Neural cell (in vitro differentiated cells): Measurements from ENCODE around the gene B9D1. TPM values are rescaled to one million over a fixed set of nuclear protein-coding genes. Genes with fewer than 3 reads are reported as not detected.

Experiments
- H2AFZ ChIP-seq: fragments of 200-600, 300-800 bp; sonication (generic), shearing (Covaris generic); 2 replicates; pipeline ENCODE4 v1.6.0; 2014; ENCODE audit warnings: low read depth, mild to moderate bottlenecking, antibody characterized with exemption, low read length, moderate library complexity
- H3F3A ChIP-seq: fragments of 200-600 bp; shearing (Covaris generic); 2 replicates; pipeline ENCODE4 v1.6.1; 2016; ENCODE audit warnings: mild to moderate bottlenecking, moderate library complexity, mixed read lengths, antibody characterized with exemption, low read length; ENCODE audit not compliant: insufficient read depth, poor library complexity, severe bottlenecking
- H3K27ac ChIP-seq: fragments of 200-600, 300-800 bp; sonication (generic), shearing (Covaris generic); 2 replicates; pipeline ENCODE4 v1.5.1; 2014; ENCODE audit warnings: mild to moderate bottlenecking, low read length, moderate library complexity
- H3K27me3 ChIP-seq: fragments of 300-800, 200-600 bp; sonication (generic), shearing (Covaris generic); 2 replicates; pipeline ENCODE4 v1.6.0; 2014; ENCODE audit warnings: mild to moderate bottlenecking, low read depth, low read length, moderate library complexity; ENCODE audit not compliant: insufficient read depth
- H3K36me3 ChIP-seq: fragments of 300-800, 200-600 bp; sonication (generic), shearing (Covaris generic); 2 replicates; pipeline ENCODE4 v1.5.1; 2014; ENCODE audit warnings: mild to moderate bottlenecking, antibody characterized with exemption, low read length, moderate library complexity; ENCODE audit not compliant: insufficient read depth
- H3K4me2 ChIP-seq: fragments of 300-800, 200-600 bp; sonication (generic), shearing (Covaris generic); 2 replicates; pipeline ENCODE4 v1.6.0; 2014; ENCODE audit warnings: mild to moderate bottlenecking, low read length
- H3K4me3 ChIP-seq: fragments of 300-800, 200-600 bp; sonication (generic), shearing (Covaris generic); 2 replicates; pipeline ENCODE4 v1.5.1; 2014; ENCODE audit warnings: mild to moderate bottlenecking, low read length, moderate library complexity
- H3K79me2 ChIP-seq: fragments of 200-600 bp; shearing (Covaris generic); replicated peaks from 2 replicates; pipeline ENCODE4 v1.6.0; 2014; ENCODE audit warnings: mild to moderate bottlenecking, low read length, moderate library complexity; ENCODE audit not compliant: insufficient read depth
- H3K9ac ChIP-seq: fragments of 300-800, 200-600 bp; sonication (generic), shearing (Covaris generic); 2 replicates; pipeline ENCODE4 v1.6.1; 2016; ENCODE audit warnings: mild to moderate bottlenecking, low read length, mixed read lengths
- H3K9me2 ChIP-seq: fragments of 200-600 bp; shearing (Covaris generic); 2 replicates; pipeline ENCODE4 v1.6.1; 2016; ENCODE audit warnings: mild to moderate bottlenecking, low read length, mixed read lengths; ENCODE audit not compliant: insufficient read depth
- H3K9me3 ChIP-seq: fragments of 200-600, 300-800 bp; sonication (generic), shearing (Covaris generic); 2 replicates; pipeline ENCODE4 v1.6.1; 2016; ENCODE audit warnings: mild to moderate bottlenecking, mixed run types, low read length, moderate library complexity, mixed read lengths
- H4K20me1 ChIP-seq: fragments of 200-600 bp; shearing (Covaris generic); 2 replicates; pipeline ENCODE4 v1.6.1; 2016; ENCODE audit warnings: mild to moderate bottlenecking, mixed run types; ENCODE audit not compliant: insufficient read depth
- EP300 ChIP-seq: fragments of 450-650 bp; conservative IDR thresholded peaks from 2 replicates; pipeline ENCODE4 v1.6.1; 2014; ENCODE audit warnings: antibody characterized with exemption, mild to moderate bottlenecking, moderate library complexity; ENCODE audit not compliant: poor library complexity, severe bottlenecking
- EZH2 ChIP-seq: fragments of 200-600, 300-800 bp; shearing (Covaris generic), sonication (generic); IDR thresholded peaks from 2 replicates; pipeline ENCODE4 v1.6.1; 2014; ENCODE audit warnings: antibody characterized with exemption, low read length, borderline replicate concordance, mild to moderate bottlenecking; ENCODE audit not compliant: insufficient read depth, poor library complexity, severe bottlenecking
- MXI1 ChIP-seq: fragments of 450-650 bp; conservative IDR thresholded peaks from 2 replicates; pipeline ENCODE4 v1.6.1; 2014; ENCODE audit warnings: antibody characterized with exemption, mild to moderate bottlenecking; ENCODE audit not compliant: poor library complexity, severe bottlenecking
- POLR2AphosphoS5 ChIP-seq: IDR thresholded peaks from 2 replicates; pipeline ENCODE4 v1.6.1; 2012
- RAD21 ChIP-seq: fragments of 450-650 bp; conservative IDR thresholded peaks from 2 replicates; pipeline ENCODE4 v1.6.1; 2014; ENCODE audit warnings: antibody characterized with exemption, mild to moderate bottlenecking, moderate library complexity
- SMC3 ChIP-seq: fragments of 450-650 bp; conservative IDR thresholded peaks from 2 replicates; pipeline ENCODE4 v1.6.1; 2014; ENCODE audit warnings: antibody characterized with exemption, mild to moderate bottlenecking, moderate library complexity; ENCODE audit not compliant: poor library complexity
- TAF1 ChIP-seq: IDR thresholded peaks from 2 replicates; pipeline ENCODE4 v1.6.1; 2012; ENCODE audit warnings: low read depth
- polyA plus RNA-seq: library from polyadenylated mRNA; depleted of rRNA; stranded (reverse); fragments of >200 nt; gene quantifications from 2 replicates; pipeline ENCODE4 v1.2.3, GENCODE V29; 2014
- TF ChIP-seq, protein P1 (sequence below): IDR thresholded peaks from 2 replicates; pipeline ENCODE4 v1.6.1; 2012; ENCODE audit warnings: borderline replicate concordance
- TF ChIP-seq, protein P2 (sequence below): fragments of 450-650 bp; IDR thresholded peaks from 2 replicates; pipeline ENCODE4 v1.5.1; 2014; ENCODE audit warnings: antibody characterized with exemption, mild to moderate bottlenecking, moderate library complexity; ENCODE audit not compliant: poor library complexity, severe bottlenecking

The B9D1 gene
- polyA plus RNA-seq, 1 donor from 2014 or later, result 32.0 TPM

DNA sequence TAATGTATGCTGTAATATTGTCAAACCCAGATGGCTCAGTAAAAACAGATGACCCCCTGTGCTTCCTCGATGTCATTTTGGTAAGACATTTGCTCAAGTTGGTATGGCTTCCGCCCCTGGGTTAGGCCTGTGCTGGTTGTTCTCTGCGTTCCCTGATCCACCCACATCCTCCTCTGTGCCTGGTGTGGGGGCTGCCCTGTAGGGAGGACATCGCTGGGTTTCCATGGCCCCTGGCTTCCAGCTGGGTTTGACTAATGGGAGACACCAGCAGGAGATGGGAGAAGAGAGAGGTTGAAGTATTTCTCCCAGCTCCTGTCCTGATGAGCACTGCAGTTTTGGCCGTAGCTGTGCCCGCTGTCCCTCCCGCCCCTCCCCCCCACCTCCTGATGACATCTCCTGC is 28.9 kb upstream of the B9D1 start:
- H4K20me1 ChIP-seq, result no peaks in the 10 kb centered on the region
- H3K27me3 ChIP-seq, result no peaks in the 10 kb centered on the region
- no peak overlapping the region for H3K4me3 ChIP-seq
- no peaks in the 10 kb centered on the region for H3K9me3 ChIP-seq
- no peak overlapping the region for H2AFZ ChIP-seq
- no peaks in the 10 kb centered on the region for H3K9me2 ChIP-seq
- no peaks in the 10 kb centered on the region for H3K36me3 ChIP-seq
- TF ChIP-seq POLR2AphosphoS5, result no peak
- TF ChIP-seq EZH2, result no peak
- H3F3A ChIP-seq, result no peaks in the 10 kb centered on the region
- no peaks in the 10 kb centered on the region for H3K79me2 ChIP-seq
- H3K9ac ChIP-seq, result no peak overlapping the region
- no peak overlapping the region for H3K27ac ChIP-seq
- H3K4me2 ChIP-seq, result no peak overlapping the region

DNA sequence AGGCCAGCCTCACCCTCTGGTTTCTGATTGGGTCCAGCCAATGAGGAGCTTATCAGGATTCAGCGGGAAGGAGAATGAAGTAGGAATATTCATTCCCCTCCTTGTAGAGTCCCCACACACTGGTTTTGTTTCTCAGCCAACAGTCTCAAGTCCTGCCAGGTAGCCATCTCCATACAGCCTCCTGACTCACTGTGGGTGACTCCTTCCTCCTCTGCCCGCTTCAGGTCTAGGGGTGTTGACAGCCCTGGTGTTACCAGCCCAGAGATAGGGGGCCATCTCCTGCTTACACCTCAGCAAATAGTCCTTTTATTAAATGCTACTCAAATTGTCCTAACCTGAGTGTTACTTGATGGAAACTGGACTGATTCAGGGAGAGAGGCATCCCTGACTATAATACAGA is 28.4 kb upstream of the B9D1 start:
- TF ChIP-seq TAF1 (no peak), POLR2AphosphoS5 (no peak), EZH2 (no peak), RAD21 (no peak), MXI1 (no peak), EP300 (no peak), SMC3 (no peak)
- TF ChIP-seq, protein P1, sequence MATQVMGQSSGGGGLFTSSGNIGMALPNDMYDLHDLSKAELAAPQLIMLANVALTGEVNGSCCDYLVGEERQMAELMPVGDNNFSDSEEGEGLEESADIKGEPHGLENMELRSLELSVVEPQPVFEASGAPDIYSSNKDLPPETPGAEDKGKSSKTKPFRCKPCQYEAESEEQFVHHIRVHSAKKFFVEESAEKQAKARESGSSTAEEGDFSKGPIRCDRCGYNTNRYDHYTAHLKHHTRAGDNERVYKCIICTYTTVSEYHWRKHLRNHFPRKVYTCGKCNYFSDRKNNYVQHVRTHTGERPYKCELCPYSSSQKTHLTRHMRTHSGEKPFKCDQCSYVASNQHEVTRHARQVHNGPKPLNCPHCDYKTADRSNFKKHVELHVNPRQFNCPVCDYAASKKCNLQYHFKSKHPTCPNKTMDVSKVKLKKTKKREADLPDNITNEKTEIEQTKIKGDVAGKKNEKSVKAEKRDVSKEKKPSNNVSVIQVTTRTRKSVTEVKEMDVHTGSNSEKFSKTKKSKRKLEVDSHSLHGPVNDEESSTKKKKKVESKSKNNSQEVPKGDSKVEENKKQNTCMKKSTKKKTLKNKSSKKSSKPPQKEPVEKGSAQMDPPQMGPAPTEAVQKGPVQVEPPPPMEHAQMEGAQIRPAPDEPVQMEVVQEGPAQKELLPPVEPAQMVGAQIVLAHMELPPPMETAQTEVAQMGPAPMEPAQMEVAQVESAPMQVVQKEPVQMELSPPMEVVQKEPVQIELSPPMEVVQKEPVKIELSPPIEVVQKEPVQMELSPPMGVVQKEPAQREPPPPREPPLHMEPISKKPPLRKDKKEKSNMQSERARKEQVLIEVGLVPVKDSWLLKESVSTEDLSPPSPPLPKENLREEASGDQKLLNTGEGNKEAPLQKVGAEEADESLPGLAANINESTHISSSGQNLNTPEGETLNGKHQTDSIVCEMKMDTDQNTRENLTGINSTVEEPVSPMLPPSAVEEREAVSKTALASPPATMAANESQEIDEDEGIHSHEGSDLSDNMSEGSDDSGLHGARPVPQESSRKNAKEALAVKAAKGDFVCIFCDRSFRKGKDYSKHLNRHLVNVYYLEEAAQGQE, result no peak
- TF ChIP-seq, protein P2, sequence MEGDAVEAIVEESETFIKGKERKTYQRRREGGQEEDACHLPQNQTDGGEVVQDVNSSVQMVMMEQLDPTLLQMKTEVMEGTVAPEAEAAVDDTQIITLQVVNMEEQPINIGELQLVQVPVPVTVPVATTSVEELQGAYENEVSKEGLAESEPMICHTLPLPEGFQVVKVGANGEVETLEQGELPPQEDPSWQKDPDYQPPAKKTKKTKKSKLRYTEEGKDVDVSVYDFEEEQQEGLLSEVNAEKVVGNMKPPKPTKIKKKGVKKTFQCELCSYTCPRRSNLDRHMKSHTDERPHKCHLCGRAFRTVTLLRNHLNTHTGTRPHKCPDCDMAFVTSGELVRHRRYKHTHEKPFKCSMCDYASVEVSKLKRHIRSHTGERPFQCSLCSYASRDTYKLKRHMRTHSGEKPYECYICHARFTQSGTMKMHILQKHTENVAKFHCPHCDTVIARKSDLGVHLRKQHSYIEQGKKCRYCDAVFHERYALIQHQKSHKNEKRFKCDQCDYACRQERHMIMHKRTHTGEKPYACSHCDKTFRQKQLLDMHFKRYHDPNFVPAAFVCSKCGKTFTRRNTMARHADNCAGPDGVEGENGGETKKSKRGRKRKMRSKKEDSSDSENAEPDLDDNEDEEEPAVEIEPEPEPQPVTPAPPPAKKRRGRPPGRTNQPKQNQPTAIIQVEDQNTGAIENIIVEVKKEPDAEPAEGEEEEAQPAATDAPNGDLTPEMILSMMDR, result no peak
- H3F3A ChIP-seq, result no peaks in the 10 kb centered on the region
- no peaks in the 10 kb centered on the region for H3K36me3 ChIP-seq
- no peaks in the 10 kb centered on the region for H3K27me3 ChIP-seq
- H3K4me2 ChIP-seq, result no peak overlapping the region
- H3K79me2 ChIP-seq, result no peaks in the 10 kb centered on the region
- H3K9me3 ChIP-seq, result no peaks in the 10 kb centered on the region
- H3K9me2 ChIP-seq, result no peaks in the 10 kb centered on the region
- no peak overlapping the region for H2AFZ ChIP-seq
- no peaks in the 10 kb centered on the region for H4K20me1 ChIP-seq
- H3K4me3 ChIP-seq, result no peak overlapping the region
- H3K9ac ChIP-seq, result no peak overlapping the region
- no peak overlapping the region for H3K27ac ChIP-seq
